Skeletal muscle tissue (tissue), 4 donors: ENCODE results near the gene MAD1L1. TPM values are rescaled to one million over a fixed set of nuclear protein-coding genes. Genes with fewer than 3 reads are reported as not detected.
A peak's percentile ranks its signal among the peaks of the same experiment; 100 is the strongest.

Experiments
- H3K27ac ChIP-seq: one replicate; pipeline ENCODE4 v1.7.0; 2013; ENCODE audit warnings: mild to moderate bottlenecking, low read depth, low read length, inconsistent platforms
- H3K27me3 ChIP-seq, 3 donors: one replicate each; pipeline ENCODE4 v1.7.0; 2013; ENCODE audit warnings: low read length in 3 of 3; ENCODE audit not compliant: control insufficient read depth in 3 of 3, insufficient read depth in 3 of 3
- H3K36me3 ChIP-seq, 3 donors: one replicate each; pipeline ENCODE4 v1.7.0; 2013; ENCODE audit warnings: low read length in 3 of 3; ENCODE audit not compliant: control insufficient read depth in 3 of 3, insufficient read depth in 3 of 3
- H3K4me1 ChIP-seq, 3 donors: one replicate each; pipeline ENCODE4 v1.7.0; 2013; ENCODE audit warnings: low read length in 3 of 3, mild to moderate bottlenecking in 3 of 3; ENCODE audit not compliant: control insufficient read depth in 3 of 3, insufficient read depth in 3 of 3
- H3K4me3 ChIP-seq, 3 donors: one replicate each; pipeline ENCODE4 v1.7.0; 2013; ENCODE audit warnings: low read length in 3 of 3
- H3K9ac ChIP-seq, 3 donors: one replicate each; pipeline ENCODE4 v1.7.0; 2013; ENCODE audit warnings: low read length in 3 of 3, mild to moderate bottlenecking in 3 of 3, moderate library complexity in 2 of 3, low read depth in 1 of 3
- H3K9me3 ChIP-seq, 3 donors: one replicate each; pipeline ENCODE4 v1.7.0; 2013; ENCODE audit warnings: low read length in 3 of 3; ENCODE audit not compliant: control insufficient read depth in 3 of 3
- total RNA-seq: library from RNA; depleted of rRNA; stranded (reverse); fragments of >200 nt; gene quantifications from one replicate; pipeline ENCODE4 v1.2.3, GENCODE V29; 2014
- donor health status: Osteomylitis.

The MAD1L1 gene
- total RNA-seq, 1 donor from 2014 or later, result 42.3 TPM

GRCh38 chr7:2198206-2198605 is 34.5 kb downstream of the MAD1L1 start:
- Histone ChIP-seq H3K9me3 (no peaks in the 10 kb centered on the region), H3K9ac (no peak overlapping the region), H3K4me1 (peaks cover 32 to 45% (median 35%) of the 10 kb centered on the region in 3 donors), H3K27ac (no peak overlapping the region), H3K36me3 (peaks cover 4 to 9% (median 7%) of the 10 kb centered on the region in 3 donors), H3K27me3 (no peaks in the 10 kb centered on the region), H3K4me3 (no peak overlapping the region)

- H3K27ac ChIP-seq, result no peak overlapping the region
- no peak overlapping the region for H3K4me3 ChIP-seq
- H3K4me1 ChIP-seq, result peaks cover 34 to 51% (median 35%) of the 10 kb centered on the region in 3 donors
- no peak overlapping the region for H3K9ac ChIP-seq
- H3K27me3 ChIP-seq, result no peaks in the 10 kb centered on the region
- no peaks in the 10 kb centered on the region for H3K9me3 ChIP-seq
- peaks cover 4 to 9% (median 7%) of the 10 kb centered on the region in 3 donors for H3K36me3 ChIP-seq
Observed at GRCh38 chr7:2197436-2198155, 35.1 kb downstream of the MAD1L1 start.

- Histone ChIP-seq H3K4me3 (no peak overlapping the region), H3K27me3 (no peaks in the 10 kb centered on the region), H3K9ac (peak overlapping the region in 1 of 3 donors; percentile 16), H3K27ac (peak overlapping the region; percentile 20), H3K9me3 (no peaks in the 10 kb centered on the region), H3K4me1 (peaks cover 31 to 55% (median 37%) of the 10 kb centered on the region in 3 donors), H3K36me3 (peaks cover 4 to 9% (median 7%) of the 10 kb centered on the region in 3 donors)
Observed at GRCh38 chr7:2196381-2197378, 36.1 kb downstream of the MAD1L1 start.

GRCh38 chr7:2195400-2196246 is 37.1 kb downstream of the MAD1L1 start:
- Histone ChIP-seq H3K4me1 (peaks cover 31 to 55% (median 40%) of the 10 kb centered on the region in 3 donors), H3K27ac (peak overlapping the region; percentile 20), H3K36me3 (peaks cover 4 to 7% (median 6%) of the 10 kb centered on the region in 3 donors)

GRCh38 chr7:2193575-2194305 is 39.0 kb downstream of the MAD1L1 start:
- Histone ChIP-seq H3K4me3 (no peak overlapping the region), H3K9me3 (peaks cover 0 to 3% (median 0%) of the 10 kb centered on the region in 3 donors), H3K36me3 (no peaks in the 10 kb centered on the region), H3K4me1 (peaks cover 31 to 53% (median 40%) of the 10 kb centered on the region in 3 donors), H3K27ac (no peak overlapping the region), H3K27me3 (no peaks in the 10 kb centered on the region), H3K9ac (no peak overlapping the region)

More at GRCh38 chr7:2195400-2196246, 37.1 kb downstream of the MAD1L1 start:
- no peak overlapping the region for H3K4me3 ChIP-seq
- no peaks in the 10 kb centered on the region for H3K27me3 ChIP-seq
- H3K9ac ChIP-seq, result peak overlapping the region in 1 of 3 donors; percentile 55
- H3K9me3 ChIP-seq, result no peaks in the 10 kb centered on the region

- Histone ChIP-seq H3K4me1 (peaks cover 31 to 45% (median 40%) of the 10 kb centered on the region in 3 donors), H3K27ac (no peak overlapping the region), H3K36me3 (peaks cover 0 to 1% (median 0%) of the 10 kb centered on the region in 3 donors), H3K27me3 (no peaks in the 10 kb centered on the region), H3K4me3 (peak overlapping the region in 1 of 3 donors; percentile 12), H3K9me3 (peaks cover 0 to 3% (median 0%) of the 10 kb centered on the region in 3 donors), H3K9ac (peak overlapping the region in 2 of 3 donors; percentile 30 to 54)
Observed at GRCh38 chr7:2192831-2193534, 39.8 kb downstream of the MAD1L1 start.

GRCh38 chr7:2191016-2191415 is 41.7 kb downstream of the MAD1L1 start:
- Histone ChIP-seq H3K36me3 (peaks cover 0 to 2% (median 0%) of the 10 kb centered on the region in 3 donors), H3K27me3 (no peaks in the 10 kb centered on the region), H3K4me3 (no peak overlapping the region), H3K9me3 (peaks cover 0 to 3% (median 0%) of the 10 kb centered on the region in 3 donors), H3K9ac (no peak overlapping the region), H3K27ac (no peak overlapping the region), H3K4me1 (peaks cover 16 to 29% (median 24%) of the 10 kb centered on the region in 3 donors)

- Histone ChIP-seq H3K36me3 (peaks cover 0 to 2% (median 0%) of the 10 kb centered on the region in 3 donors), H3K4me3 (no peak overlapping the region), H3K9ac (no peak overlapping the region), H3K9me3 (peaks cover 0 to 3% (median 0%) of the 10 kb centered on the region in 3 donors), H3K4me1 (peaks cover 12 to 24% (median 19%) of the 10 kb centered on the region in 3 donors), H3K27ac (no peak overlapping the region), H3K27me3 (no peaks in the 10 kb centered on the region)
Observed at GRCh38 chr7:2190531-2190930, 42.2 kb downstream of the MAD1L1 start.
